Fibroblast of skin of right quadriceps (primary cell): ENCODE results near the gene BRCA1.

Experiments used
- DNase-seq: peaks from one replicate; pipeline ENCODE4 v3.0.0-alpha.2; 2013

BRCA1 gene

GRCh38 chr17:42999003-42999525 is 126.1 kb downstream of the BRCA1 start:
- no peak for DNase-seq

- peak; percentile 100 for DNase-seq
Measured at GRCh38 chr17:42997984-42998938, 126.9 kb downstream of the BRCA1 start, which contains the start of gene RPL27. TSS of gene RPL27 (plus strand) at chr17:42998419. CDS start at chr17:42998751, 332 bp downstream.

GRCh38 chr17:42997390-42997983 is 127.7 kb downstream of the BRCA1 start:
- no peak for DNase-seq
